HUES48 (cell line): ENCODE results near the gene ME3.

Experiments
- H3K27ac ChIP-seq: one replicate; pipeline ENCODE4 v1.7.0; 2013; ENCODE audit warnings: low read depth, low read length, inconsistent platforms
- H3K27me3 ChIP-seq: 2 replicates; pipeline ENCODE4 v1.6.1; 2013; ENCODE audit warnings: mild to moderate bottlenecking, low read length; ENCODE audit not compliant: control insufficient read depth, insufficient read depth
- H3K36me3 ChIP-seq: 2 replicates; pipeline ENCODE4 v1.6.1; 2013; ENCODE audit warnings: low read length; ENCODE audit not compliant: control insufficient read depth, insufficient read depth
- H3K4me1 ChIP-seq: 2 replicates; pipeline ENCODE4 v1.6.1; 2013; ENCODE audit warnings: mild to moderate bottlenecking, low read length; ENCODE audit not compliant: control insufficient read depth, insufficient read depth
- H3K4me3 ChIP-seq: 2 replicates; pipeline ENCODE4 v1.5.1; 2013; ENCODE audit warnings: mild to moderate bottlenecking, low read depth, low read length
- H3K9ac ChIP-seq: 2 replicates; pipeline ENCODE4 v1.6.1; 2013; ENCODE audit warnings: mild to moderate bottlenecking, low read depth, low read length, moderate library complexity
- H3K9me3 ChIP-seq: 2 replicates; pipeline ENCODE4 v1.6.1; 2013; ENCODE audit warnings: low read length; ENCODE audit not compliant: control insufficient read depth, insufficient read depth

Gene ME3

GRCh38 chr11:86456075-86456939 lies 216.1 kb downstream of the ME3 start:
- no peak overlapping the region for H3K4me3 ChIP-seq
- no peak overlapping the region for H3K9ac ChIP-seq
- H3K27ac ChIP-seq, result no peak overlapping the region
- no peaks in the 10 kb centered on the region for H3K9me3 ChIP-seq
- H3K27me3 ChIP-seq, result no peaks in the 10 kb centered on the region
- H3K36me3 ChIP-seq, result no peaks in the 10 kb centered on the region
- no peaks in the 10 kb centered on the region for H3K4me1 ChIP-seq

- no peak overlapping the region for H3K4me3 ChIP-seq
- no peak overlapping the region for H3K9ac ChIP-seq
- no peaks in the 10 kb centered on the region for H3K9me3 ChIP-seq
- H3K27me3 ChIP-seq, result no peaks in the 10 kb centered on the region
- H3K27ac ChIP-seq, result no peak overlapping the region
- no peaks in the 10 kb centered on the region for H3K36me3 ChIP-seq
- H3K4me1 ChIP-seq, result no peaks in the 10 kb centered on the region
These were observed 219.0 kb downstream of the ME3 start for GRCh38 chr11:86453290-86454030.

- Histone ChIP-seq H3K9ac (no peak overlapping the region), H3K27me3 (no peaks in the 10 kb centered on the region), H3K4me1 (no peaks in the 10 kb centered on the region), H3K27ac (no peak overlapping the region), H3K4me3 (no peak overlapping the region), H3K36me3 (no peaks in the 10 kb centered on the region), H3K9me3 (no peaks in the 10 kb centered on the region)
These were observed 222.3 kb downstream of the ME3 start for GRCh38 chr11:86449993-86450629.

GRCh38 chr11:86447763-86448480 lies 224.5 kb downstream of the ME3 start:
- Histone ChIP-seq H3K9me3 (no peaks in the 10 kb centered on the region), H3K9ac (no peak overlapping the region), H3K4me3 (no peak overlapping the region), H3K4me1 (no peaks in the 10 kb centered on the region), H3K27me3 (no peaks in the 10 kb centered on the region), H3K36me3 (no peaks in the 10 kb centered on the region), H3K27ac (no peak overlapping the region)

GRCh38 chr11:86446924-86447285 lies 225.5 kb downstream of the ME3 start:
- Histone ChIP-seq H3K4me1 (no peaks in the 10 kb centered on the region), H3K4me3 (no peak overlapping the region), H3K36me3 (no peaks in the 10 kb centered on the region), H3K9ac (no peak overlapping the region), H3K9me3 (no peaks in the 10 kb centered on the region), H3K27me3 (no peaks in the 10 kb centered on the region), H3K27ac (no peak overlapping the region)

GRCh38 chr11:86446163-86446923 lies 226.1 kb downstream of the ME3 start:
- Histone ChIP-seq H3K4me3 (no peak overlapping the region), H3K36me3 (no peaks in the 10 kb centered on the region), H3K4me1 (no peaks in the 10 kb centered on the region), H3K9ac (no peak overlapping the region), H3K27ac (no peak overlapping the region), H3K9me3 (no peaks in the 10 kb centered on the region), H3K27me3 (no peaks in the 10 kb centered on the region)

GRCh38 chr11:86444981-86445380 lies 227.4 kb downstream of the ME3 start:
- no peaks in the 10 kb centered on the region for H3K9me3 ChIP-seq
- no peaks in the 10 kb centered on the region for H3K4me1 ChIP-seq
- H3K27ac ChIP-seq, result no peak overlapping the region
- no peaks in the 10 kb centered on the region for H3K36me3 ChIP-seq
- H3K4me3 ChIP-seq, result no peak overlapping the region
- no peak overlapping the region for H3K9ac ChIP-seq
- H3K27me3 ChIP-seq, result no peaks in the 10 kb centered on the region

- H3K9me3 ChIP-seq, result no peaks in the 10 kb centered on the region
- no peaks in the 10 kb centered on the region for H3K36me3 ChIP-seq
- H3K27me3 ChIP-seq, result no peaks in the 10 kb centered on the region
- no peaks in the 10 kb centered on the region for H3K4me1 ChIP-seq
- H3K27ac ChIP-seq, result no peak overlapping the region
- H3K4me3 ChIP-seq, result no peak overlapping the region
- no peak overlapping the region for H3K9ac ChIP-seq
These were observed 229.0 kb downstream of the ME3 start for GRCh38 chr11:86443415-86443814.

- Histone ChIP-seq H3K4me1 (no peaks in the 10 kb centered on the region), H3K27ac (no peak overlapping the region), H3K9me3 (no peaks in the 10 kb centered on the region)
These were observed 229.6 kb downstream of the ME3 start for GRCh38 chr11:86442827-86443226.

GRCh38 chr11:86442420-86442819 lies 230.0 kb downstream of the ME3 start:
- no peak overlapping the region for H3K9ac ChIP-seq
- H3K9me3 ChIP-seq, result no peaks in the 10 kb centered on the region
- H3K27me3 ChIP-seq, result no peaks in the 10 kb centered on the region
- no peaks in the 10 kb centered on the region for H3K36me3 ChIP-seq
- no peak overlapping the region for H3K4me3 ChIP-seq
- H3K27ac ChIP-seq, result no peak overlapping the region
- no peaks in the 10 kb centered on the region for H3K4me1 ChIP-seq

More at GRCh38 chr11:86442827-86443226, 229.6 kb downstream of the ME3 start:
- H3K4me3 ChIP-seq, result no peak overlapping the region
- no peaks in the 10 kb centered on the region for H3K27me3 ChIP-seq
- no peak overlapping the region for H3K9ac ChIP-seq
- no peaks in the 10 kb centered on the region for H3K36me3 ChIP-seq
